Smooth muscle cell of the coronary artery (primary cell): ENCODE measurements around the gene FOXK2. TPM values are rescaled to one million over a fixed set of nuclear protein-coding genes. Genes with fewer than 3 reads are reported as not detected.

Source experiments
- total RNA-seq: library from RNA; depleted of rRNA; stranded (reverse); fragments of >200 nt; gene quantifications from 2 replicates; pipeline ENCODE4 v1.2.3, GENCODE V29; 2014; ENCODE audit warnings: low replicate concordance

Gene FOXK2
- total RNA-seq: 15.2 and 24.5 TPM in 2 replicates

GRCh38 chr17:82518826-82519810, at the start of gene FOXK2:
Gene FOXK2, plus strand, starts transcription at chr17:82519732. Its CDS starts 157 bp downstream, at chr17:82519889.

GRCh38 chr17:82648165-82648668, 128.7 kb downstream of the FOXK2 start, which contains the start of gene WDR45B:
Gene WDR45B, minus strand, starts transcription at chr17:82648444. Its CDS starts 104 bp downstream, at chr17:82648340.

Other genes with a start within 250 kb of the FOXK2 start
- 44.6 and 47.1 TPM in 2 replicates for gene CSNK1D, start 246.0 kb upstream of the FOXK2 start, total RNA-seq
- gene CD7, start 202.1 kb upstream of the FOXK2 start, total RNA-seq: not detected in 2 replicates
- 0.23 and 22.3 TPM in 2 replicates for gene SECTM1, start 186.0 kb upstream of the FOXK2 start, total RNA-seq
- gene TEX19, start 160.5 kb upstream of the FOXK2 start, total RNA-seq: 0.08 TPM in 1 of 2 replicates, not detected in the other
- gene UTS2R, start 148.0 kb upstream of the FOXK2 start, total RNA-seq: not detected in 2 replicates
- 7.1 and 7.4 TPM in 2 replicates for gene HEXD, start 101.4 kb upstream of the FOXK2 start, total RNA-seq
- gene OGFOD3, start 101.1 kb upstream of the FOXK2 start, total RNA-seq: 29.6 and 49.8 TPM in 2 replicates
- 41.3 and 58.9 TPM in 2 replicates for gene CYBC1, start 69.0 kb upstream of the FOXK2 start, total RNA-seq
- 30.7 and 36.5 TPM in 2 replicates for gene NARF, start 61.0 kb upstream of the FOXK2 start, total RNA-seq
- gene WDR45B, start 128.7 kb downstream of the FOXK2 start, total RNA-seq: 32.6 and 54.1 TPM in 2 replicates
- gene RAB40B, start 179.0 kb downstream of the FOXK2 start, total RNA-seq: 8.4 and 14.9 TPM in 2 replicates
- gene FN3KRP, start 197.0 kb downstream of the FOXK2 start, total RNA-seq: 13.2 and 24.3 TPM in 2 replicates
- 3.2 and 6.4 TPM in 2 replicates for gene FN3K, start 215.9 kb downstream of the FOXK2 start, total RNA-seq
- gene TBCD, start 232.3 kb downstream of the FOXK2 start, total RNA-seq: 22.8 and 45.6 TPM in 2 replicates